Uterus (tissue), 4 donors: ENCODE results near the gene ANGPT4. TPM values are rescaled to one million over a fixed set of nuclear protein-coding genes. Genes with fewer than 3 reads are reported as not detected.

Experiments
- DNase-seq, 2 donors: peaks; one replicate each; pipeline ENCODE4 v3.0.0-alpha.2; 2019 to 2020
- H3K27ac ChIP-seq, 2 donors: fragments of 200-600 bp; sonication (generic); 1 replicate in 1 of 2; 2 replicates in 1 of 2; pipeline ENCODE4 v1.5.1; 2016 to 2018
- H3K27me3 ChIP-seq, 2 donors: fragments of 200-600 bp; sonication (generic); one replicate each; pipeline ENCODE4 v1.5.1; 2018 to 2019; ENCODE audit warnings: control low read depth in 1 of 2
- H3K36me3 ChIP-seq, 2 donors: fragments of 200-600 bp; sonication (generic); one replicate each; pipeline ENCODE4 v1.5.1; 2019; ENCODE audit warnings: control low read depth in 1 of 2
- H3K4me1 ChIP-seq, 2 donors: fragments of 200-600 bp; sonication (generic); one replicate each; pipeline ENCODE4 v1.5.1; 2018 to 2019; ENCODE audit warnings: control low read depth in 1 of 2
- H3K4me3 ChIP-seq, 2 donors: fragments of 200-600 bp; sonication (generic); 1 replicate in 1 of 2; 2 replicates in 1 of 2; pipeline ENCODE4 v1.5.1; 2018 to 2019; ENCODE audit warnings: mild to moderate bottlenecking in 1 of 2
- H3K9me3 ChIP-seq, 2 donors: fragments of 200-600 bp; sonication (generic); one replicate each; pipeline ENCODE4 v1.5.1; 2019; ENCODE audit warnings: control low read depth in 1 of 2
- POLR2A ChIP-seq, 2 donors: fragments of 450-650 bp; IDR thresholded peaks; one replicate each; pipeline ENCODE4 v1.6.1; 2016; ENCODE audit warnings: antibody characterized with exemption in 2 of 2, mild to moderate bottlenecking in 1 of 2, moderate library complexity in 1 of 2
- intact Hi-C: fragments of 100-400 bp; cut with DNase I; formaldehyde crosslinking; loops from one replicate; pipeline ENCODE4 v1.15.1; 2023; ENCODE audit warnings: low total_unique reads
- total RNA-seq, 4 donors: library from RNA; depleted of rRNA in 3 of 4; stranded (reverse); fragments of >200 nt in 3 of 4; gene quantifications; one replicate each; pipeline versions ENCODE4 v1.1.0 to v1.2.4, GENCODE V29; 2014 to 2023
- TF ChIP-seq, protein P1 (sequence below), 4 experiments: fragments of 200-600 bp in 2 of 4; fragments of 450-650 bp in 2 of 4; sonication (generic) in 2 of 4; IDR thresholded peaks; one replicate each; pipeline ENCODE4 v1.5.1; 2016 to 2019; ENCODE audit warnings: antibody characterized with exemption in 4 of 4, mild to moderate bottlenecking in 2 of 4, moderate library complexity in 1 of 4
- donor health status: DM: yes; HTN: yes; CAD: no.

The ANGPT4 gene
- total RNA-seq, 4 donors from 2014 or later = 0.55 to 8.8 (median 3.8) TPM

GRCh38 chr20:914727-915498, 1.2 kb downstream of the ANGPT4 start:
- H3K4me3 ChIP-seq = no peak overlapping the region

GRCh38 chr20:913306-913849, 2.8 kb downstream of the ANGPT4 start:
- no peaks in the 10 kb centered on the region for H3K36me3 ChIP-seq
- H3K27ac ChIP-seq = no peak overlapping the region
- no peaks in the 10 kb centered on the region for H3K4me1 ChIP-seq
- DNase-seq = no peak
- no peak for TF ChIP-seq POLR2A (IDR thresholded peaks at IDR 0.05)
- TF ChIP-seq, protein P1, sequence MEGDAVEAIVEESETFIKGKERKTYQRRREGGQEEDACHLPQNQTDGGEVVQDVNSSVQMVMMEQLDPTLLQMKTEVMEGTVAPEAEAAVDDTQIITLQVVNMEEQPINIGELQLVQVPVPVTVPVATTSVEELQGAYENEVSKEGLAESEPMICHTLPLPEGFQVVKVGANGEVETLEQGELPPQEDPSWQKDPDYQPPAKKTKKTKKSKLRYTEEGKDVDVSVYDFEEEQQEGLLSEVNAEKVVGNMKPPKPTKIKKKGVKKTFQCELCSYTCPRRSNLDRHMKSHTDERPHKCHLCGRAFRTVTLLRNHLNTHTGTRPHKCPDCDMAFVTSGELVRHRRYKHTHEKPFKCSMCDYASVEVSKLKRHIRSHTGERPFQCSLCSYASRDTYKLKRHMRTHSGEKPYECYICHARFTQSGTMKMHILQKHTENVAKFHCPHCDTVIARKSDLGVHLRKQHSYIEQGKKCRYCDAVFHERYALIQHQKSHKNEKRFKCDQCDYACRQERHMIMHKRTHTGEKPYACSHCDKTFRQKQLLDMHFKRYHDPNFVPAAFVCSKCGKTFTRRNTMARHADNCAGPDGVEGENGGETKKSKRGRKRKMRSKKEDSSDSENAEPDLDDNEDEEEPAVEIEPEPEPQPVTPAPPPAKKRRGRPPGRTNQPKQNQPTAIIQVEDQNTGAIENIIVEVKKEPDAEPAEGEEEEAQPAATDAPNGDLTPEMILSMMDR (IDR thresholded peaks at IDR 0.05) = no peak
- H3K27me3 ChIP-seq = no peaks in the 10 kb centered on the region
- intact Hi-C loops = no loop called here
- H3K9me3 ChIP-seq = no peaks in the 10 kb centered on the region
- no peak overlapping the region for H3K4me3 ChIP-seq

More at GRCh38 chr20:914727-915498, 1.2 kb downstream of the ANGPT4 start:
- intact Hi-C loops = no loop called here
- no peak for DNase-seq
- H3K4me1 ChIP-seq = no peaks in the 10 kb centered on the region
- no peak overlapping the region for H3K27ac ChIP-seq
- H3K36me3 ChIP-seq = no peaks in the 10 kb centered on the region
- no peaks in the 10 kb centered on the region for H3K9me3 ChIP-seq
- TF ChIP-seq, protein P1 (IDR thresholded peaks at IDR 0.05) = no peak
- no peak for TF ChIP-seq POLR2A (IDR thresholded peaks at IDR 0.05)
- no peaks in the 10 kb centered on the region for H3K27me3 ChIP-seq

DNA sequence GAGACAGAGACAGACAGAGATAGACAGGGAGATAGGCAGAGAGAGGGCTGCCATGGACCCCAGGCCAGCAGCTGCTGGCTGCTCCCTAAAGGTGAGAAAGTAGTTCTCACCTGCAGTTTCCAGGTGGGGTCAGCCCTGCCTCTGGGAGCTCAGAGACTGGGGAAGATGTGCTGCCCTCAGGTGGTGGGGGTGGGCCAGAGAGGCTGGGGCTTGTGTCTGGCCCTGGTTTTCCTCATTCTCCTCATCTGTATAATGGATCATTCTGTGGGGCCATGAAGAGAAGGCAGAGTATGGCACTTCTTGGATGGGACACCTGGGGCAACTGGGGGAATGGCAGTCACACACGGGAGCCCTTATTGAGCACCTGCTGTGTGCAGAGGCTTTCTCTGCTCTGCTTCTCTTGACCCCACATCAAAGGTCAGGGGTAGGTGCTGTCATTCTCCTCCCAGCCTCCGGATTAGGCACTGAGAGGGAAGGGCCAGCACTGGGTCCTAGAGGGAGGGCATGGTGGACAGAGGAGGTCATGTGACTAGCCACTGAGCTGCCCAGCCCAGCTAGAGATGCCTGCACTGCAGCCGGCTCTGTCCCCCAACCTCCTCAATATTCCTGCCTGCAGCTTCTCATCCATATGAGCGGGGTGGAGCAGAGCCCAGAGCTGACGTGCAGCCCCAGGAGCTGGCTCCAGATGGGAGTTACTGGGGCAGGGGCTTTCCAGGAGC, 4.1 kb downstream of the ANGPT4 start:
- H3K36me3 ChIP-seq = no peaks in the 10 kb centered on the region
- H3K27me3 ChIP-seq = no peaks in the 10 kb centered on the region
- DNase-seq = no peak
- no peaks in the 10 kb centered on the region for H3K4me1 ChIP-seq
- no peaks in the 10 kb centered on the region for H3K9me3 ChIP-seq
- H3K27ac ChIP-seq = peak overlapping the region in 1 of 2 donors; percentile 54
- intact Hi-C loops = no loop called here
- H3K4me3 ChIP-seq = no peak overlapping the region
- no peak for TF ChIP-seq POLR2A (IDR thresholded peaks at IDR 0.05)
- TF ChIP-seq, protein P1 (IDR thresholded peaks at IDR 0.05) = no peak

DNA sequence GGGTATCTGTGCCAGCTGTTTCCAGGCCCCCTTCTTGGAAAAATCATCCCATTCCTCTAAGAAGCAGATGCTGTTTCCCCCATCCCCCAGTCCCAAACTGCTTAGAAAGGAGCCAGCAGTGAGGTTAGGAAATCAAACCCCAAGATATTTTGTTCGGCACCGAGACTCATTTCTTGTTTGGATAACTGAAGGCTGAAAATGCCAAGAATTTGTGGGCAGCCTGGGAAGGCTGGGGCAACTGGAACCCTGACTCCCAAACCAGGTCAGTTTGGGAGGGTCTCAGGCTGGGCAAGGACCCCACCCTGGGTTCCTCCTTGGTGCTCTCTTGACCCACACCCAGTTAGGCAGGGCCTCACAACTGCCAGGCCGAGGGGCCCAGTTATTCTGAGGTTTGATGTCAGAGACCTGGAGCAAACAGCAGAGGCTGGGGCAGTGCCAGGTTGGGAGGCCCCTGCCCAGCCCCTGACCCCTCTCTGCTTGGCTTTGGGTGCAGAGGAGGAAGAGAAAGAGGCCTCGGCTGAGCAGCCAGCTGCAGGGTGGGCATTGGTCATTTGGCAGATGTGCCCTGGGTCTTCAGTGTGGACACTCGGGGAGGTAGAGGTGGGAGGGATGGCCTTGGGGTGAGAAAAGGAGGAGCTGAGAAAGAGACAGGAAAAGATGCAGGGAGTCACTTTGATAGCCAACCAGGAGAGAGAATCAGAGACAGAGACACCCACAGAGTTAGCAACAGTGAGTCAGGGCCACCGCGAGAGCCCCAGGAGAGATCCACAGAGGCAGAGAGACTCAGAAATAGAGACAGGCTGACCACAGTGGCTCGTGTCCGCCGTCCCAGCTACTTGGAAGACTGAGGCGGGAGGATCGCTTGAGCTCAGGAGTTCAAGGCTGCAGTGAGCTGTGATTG, 5.0 kb downstream of the ANGPT4 start:
- peak overlapping the region in 1 of 2 donors; percentile 54 for H3K27ac ChIP-seq
- no peaks in the 10 kb centered on the region for H3K27me3 ChIP-seq
- intact Hi-C loops = no loop called here
- TF ChIP-seq, protein P1 (IDR thresholded peaks at IDR 0.05) = no peak
- no peak for TF ChIP-seq POLR2A (IDR thresholded peaks at IDR 0.05)
- no peak for DNase-seq
- no peaks in the 10 kb centered on the region for H3K36me3 ChIP-seq
- H3K4me3 ChIP-seq = no peak overlapping the region
- H3K9me3 ChIP-seq = no peaks in the 10 kb centered on the region
- H3K4me1 ChIP-seq = no peaks in the 10 kb centered on the region
